Left ventricle myocardium inferior (tissue), 1 donor: ENCODE results near the gene SETBP1. TPM values are rescaled to one million over a fixed set of nuclear protein-coding genes. Genes with fewer than 3 reads are reported as not detected.
"Not testable (repeated sequence)": the region's sequence is repeated elsewhere in the genome, so short reads cannot be mapped to it uniquely, and the experiment has no call there.

Experiments used
- DNase-seq: peaks from one replicate; pipeline ENCODE4 v3.0.0-alpha.2; 2020
- H3K27ac ChIP-seq: fragments of 200-600 bp; replicated peaks from 2 replicates; pipeline ENCODE4 v1.8.0; 2021
- H3K27me3 ChIP-seq: fragments of 200-600 bp; 2 replicates; pipeline ENCODE4 v1.8.0; 2021; ENCODE audit warnings: low read depth
- H3K36me3 ChIP-seq: fragments of 200-600 bp; 2 replicates; pipeline ENCODE4 v1.8.0; 2021
- H3K4me1 ChIP-seq: fragments of 200-600 bp; 2 replicates; pipeline ENCODE4 v1.8.0; 2021
- H3K4me3 ChIP-seq: fragments of 200-600 bp; 2 replicates; pipeline ENCODE4 v1.8.0; 2021; ENCODE audit warnings: mild to moderate bottlenecking, moderate library complexity
- H3K9me3 ChIP-seq: fragments of 200-600 bp; replicated peaks from 2 replicates; pipeline ENCODE4 v1.8.0; 2021
- intact Hi-C: fragments of 100-400 bp; cut with micrococcal nuclease; formaldehyde crosslinking; loops from one replicate; pipeline ENCODE4 v1.11.0; 2022
- total RNA-seq: library from RNA; stranded (reverse); fragmentation: NEBNext Ultra II Directional; extraction: Animal tissue kit (Norgen Biotek cat#: 25700); gene quantifications from one replicate; pipeline ENCODE4 v1.2.1, GENCODE V29; 2021
- TF ChIP-seq, protein P1 (sequence below): fragments of 200-600 bp; IDR thresholded peaks from 2 replicates; pipeline ENCODE4 v1.8.0; 2021; ENCODE audit warnings: antibody characterized with exemption, mild to moderate bottlenecking, borderline replicate concordance
- donor health status: DM: no; HTN: yes; CAD: no; lungs with severe emphysema.

SETBP1 gene
- total RNA-seq, 1 donor from 2014 or later: 10.3 TPM

DNA sequence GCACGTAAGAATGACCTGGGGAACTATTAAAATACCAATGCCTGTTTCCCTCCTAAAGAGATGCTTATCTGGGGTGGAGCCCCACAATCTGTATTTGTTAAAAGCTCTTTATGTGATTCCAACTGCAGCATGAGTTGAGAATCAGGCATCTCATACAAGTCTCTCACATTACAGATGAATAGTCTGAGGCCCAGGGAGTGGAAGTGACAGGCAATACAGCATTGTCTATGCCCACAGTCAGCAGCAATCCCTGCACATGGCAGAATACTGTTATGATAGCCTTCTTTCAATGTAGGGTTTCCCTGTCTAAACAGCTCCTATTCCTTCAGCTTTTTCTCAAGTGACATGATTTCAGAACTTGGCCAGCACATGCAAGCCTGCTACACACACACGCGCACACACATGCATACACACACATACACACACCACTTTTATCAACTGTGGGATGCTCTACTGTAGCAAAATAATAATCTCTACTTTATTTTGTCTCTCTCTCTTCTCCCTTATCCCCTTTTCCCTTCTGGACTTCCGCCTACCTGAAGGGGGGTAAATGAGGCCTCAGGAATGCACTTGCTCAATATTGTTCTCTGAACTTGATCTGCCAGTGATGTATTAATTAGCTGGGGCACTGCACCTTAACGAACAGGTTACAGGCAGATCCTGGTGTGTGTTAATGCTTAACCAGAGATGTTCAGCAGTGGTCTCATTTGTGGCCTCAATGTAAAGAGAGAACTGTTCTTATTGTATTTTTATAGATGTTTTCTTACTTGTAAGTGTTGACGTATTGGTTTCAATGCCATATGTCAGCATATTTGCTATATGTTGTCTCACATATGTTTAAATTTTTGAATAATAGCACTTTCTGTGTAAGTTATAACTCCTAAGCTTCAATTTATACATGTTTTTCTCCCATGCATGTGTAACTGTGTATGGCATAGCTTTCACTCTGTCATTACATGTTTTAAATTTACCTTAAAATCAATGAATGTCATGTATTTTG lies 116.0 kb downstream of the SETBP1 start:
- intact Hi-C loops: no loop called here
- Histone ChIP-seq H3K4me3 (no peak overlapping the region), H3K36me3 (no peaks in the 10 kb centered on the region), H3K27ac (no peak overlapping the region), H3K27me3 (no peaks in the 10 kb centered on the region), H3K4me1 (peaks cover 57% of the 10 kb centered on the region), H3K9me3 (no peaks in the 10 kb centered on the region)
- no peak for DNase-seq
- TF ChIP-seq, protein P1, sequence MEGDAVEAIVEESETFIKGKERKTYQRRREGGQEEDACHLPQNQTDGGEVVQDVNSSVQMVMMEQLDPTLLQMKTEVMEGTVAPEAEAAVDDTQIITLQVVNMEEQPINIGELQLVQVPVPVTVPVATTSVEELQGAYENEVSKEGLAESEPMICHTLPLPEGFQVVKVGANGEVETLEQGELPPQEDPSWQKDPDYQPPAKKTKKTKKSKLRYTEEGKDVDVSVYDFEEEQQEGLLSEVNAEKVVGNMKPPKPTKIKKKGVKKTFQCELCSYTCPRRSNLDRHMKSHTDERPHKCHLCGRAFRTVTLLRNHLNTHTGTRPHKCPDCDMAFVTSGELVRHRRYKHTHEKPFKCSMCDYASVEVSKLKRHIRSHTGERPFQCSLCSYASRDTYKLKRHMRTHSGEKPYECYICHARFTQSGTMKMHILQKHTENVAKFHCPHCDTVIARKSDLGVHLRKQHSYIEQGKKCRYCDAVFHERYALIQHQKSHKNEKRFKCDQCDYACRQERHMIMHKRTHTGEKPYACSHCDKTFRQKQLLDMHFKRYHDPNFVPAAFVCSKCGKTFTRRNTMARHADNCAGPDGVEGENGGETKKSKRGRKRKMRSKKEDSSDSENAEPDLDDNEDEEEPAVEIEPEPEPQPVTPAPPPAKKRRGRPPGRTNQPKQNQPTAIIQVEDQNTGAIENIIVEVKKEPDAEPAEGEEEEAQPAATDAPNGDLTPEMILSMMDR: no peak

DNA sequence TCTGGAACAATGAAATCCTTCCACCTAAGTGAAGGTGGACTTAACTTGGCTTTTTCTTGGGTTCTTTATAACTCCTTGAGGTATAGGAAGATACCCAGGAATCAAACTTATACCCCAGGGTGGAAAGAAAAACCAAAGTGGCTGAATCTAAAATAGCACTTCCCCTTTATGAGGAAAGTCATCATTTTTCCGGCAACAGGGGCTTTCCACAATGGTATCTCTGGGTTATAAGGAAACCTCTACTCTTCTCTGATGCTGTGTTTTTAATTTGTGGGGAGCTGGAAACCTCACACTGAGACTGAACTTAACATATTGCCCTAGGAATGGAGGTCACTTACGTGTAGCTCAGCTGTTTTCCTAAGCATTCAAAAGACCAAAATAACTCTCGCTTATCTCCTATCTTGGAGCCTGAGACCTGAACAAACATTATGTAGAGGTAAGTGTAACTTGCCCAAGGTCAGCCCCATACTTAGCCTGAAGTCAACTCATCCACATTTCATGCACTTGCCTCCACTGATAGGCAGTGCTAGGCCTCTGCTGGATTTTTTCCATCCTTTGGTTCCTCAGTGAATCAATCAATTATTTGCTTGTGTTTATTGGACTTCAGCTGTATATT lies 117.9 kb downstream of the SETBP1 start:
- no peaks in the 10 kb centered on the region for H3K27me3 ChIP-seq
- no peak for DNase-seq
- peak overlapping the region; percentile 5 for H3K27ac ChIP-seq
- no peak overlapping the region for H3K4me3 ChIP-seq
- peaks cover 56% of the 10 kb centered on the region for H3K4me1 ChIP-seq
- no peaks in the 10 kb centered on the region for H3K9me3 ChIP-seq
- intact Hi-C loops: no loop called here
- TF ChIP-seq, protein P1: no peak
- no peaks in the 10 kb centered on the region for H3K36me3 ChIP-seq

DNA sequence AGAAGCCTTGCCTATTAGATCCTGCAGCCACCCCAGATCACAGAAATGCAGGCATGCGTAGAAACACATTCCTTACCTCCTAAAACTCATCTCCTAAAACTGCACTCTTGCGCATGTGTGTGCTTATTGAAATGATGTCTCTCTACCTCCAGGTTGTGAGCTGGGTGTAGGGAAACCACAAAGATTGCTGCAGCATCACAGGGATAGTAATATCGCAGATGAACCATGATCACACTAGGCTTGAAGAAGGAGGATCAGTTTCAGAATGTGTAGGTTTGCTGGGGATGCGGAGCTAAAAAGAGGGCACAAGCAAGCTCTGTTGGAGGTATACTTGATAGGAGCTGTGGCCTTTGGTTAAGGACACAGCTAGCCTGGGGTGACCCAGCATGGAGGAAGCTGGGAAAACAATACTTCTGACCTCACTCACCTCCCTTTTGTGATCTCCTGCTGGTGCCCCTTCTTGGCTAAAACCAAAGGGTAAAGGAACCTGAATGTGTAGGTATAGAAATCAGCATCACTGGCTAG lies 118.8 kb downstream of the SETBP1 start:
- no peaks in the 10 kb centered on the region for H3K9me3 ChIP-seq
- no peak for DNase-seq
- H3K27ac ChIP-seq: no peak overlapping the region
- no peak overlapping the region for H3K4me3 ChIP-seq
- H3K27me3 ChIP-seq: no peaks in the 10 kb centered on the region
- H3K4me1 ChIP-seq: peaks cover 53% of the 10 kb centered on the region
- TF ChIP-seq, protein P1: no peak
- H3K36me3 ChIP-seq: no peaks in the 10 kb centered on the region
- intact Hi-C loops: no loop called here

DNA sequence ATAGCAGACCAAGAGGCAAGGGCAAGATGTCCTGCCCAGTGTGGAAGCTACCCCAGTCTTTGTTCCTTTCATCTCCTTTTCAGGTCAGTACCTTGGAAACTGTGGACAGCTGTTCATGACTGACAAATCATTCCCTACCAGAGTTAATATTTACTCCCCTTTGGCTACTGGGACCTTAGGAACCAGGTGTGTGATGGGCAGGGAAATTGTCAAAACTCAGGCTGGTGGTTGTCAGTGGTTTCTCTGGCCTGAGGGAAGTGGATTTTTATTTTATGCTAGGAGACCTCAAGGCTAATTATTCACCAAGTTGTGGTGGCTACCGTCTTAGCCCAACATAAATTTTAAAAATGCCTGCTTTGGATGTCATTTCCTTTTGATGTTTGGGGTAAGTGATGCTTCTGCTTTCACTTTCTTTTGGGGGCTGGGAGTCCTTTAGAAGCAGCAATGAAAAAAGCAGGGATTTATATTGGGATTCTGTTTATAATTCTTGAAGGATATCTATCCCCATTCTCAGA lies 119.3 kb downstream of the SETBP1 start:
- DNase-seq: no peak
- H3K4me3 ChIP-seq: no peak overlapping the region
- H3K9me3 ChIP-seq: no peaks in the 10 kb centered on the region
- no peaks in the 10 kb centered on the region for H3K27me3 ChIP-seq
- TF ChIP-seq, protein P1: no peak
- peaks cover 53% of the 10 kb centered on the region for H3K4me1 ChIP-seq
- intact Hi-C loops: no loop called here
- H3K36me3 ChIP-seq: no peaks in the 10 kb centered on the region
- no peak overlapping the region for H3K27ac ChIP-seq

DNA sequence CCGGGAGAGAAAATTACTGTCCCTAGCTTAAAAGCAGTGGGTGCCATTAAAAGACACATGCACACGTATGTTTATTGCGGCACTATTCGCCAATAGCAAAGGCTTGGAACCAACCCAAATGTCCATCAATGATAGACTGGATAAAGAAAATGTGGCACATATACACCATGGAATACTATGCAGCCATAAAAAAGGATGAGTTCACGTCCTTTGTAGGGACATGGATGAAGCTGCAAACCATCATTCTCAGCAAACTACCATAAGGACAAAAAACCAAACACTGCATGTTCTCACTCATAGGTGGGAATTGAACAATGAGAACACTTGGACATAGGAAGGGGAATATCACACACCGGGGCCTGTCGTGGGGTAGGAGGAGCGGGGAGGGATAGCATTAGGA lies 120.1 kb downstream of the SETBP1 start:
- H3K36me3 ChIP-seq, H3K27ac ChIP-seq, H3K4me3 ChIP-seq, intact Hi-C loops, H3K9me3 ChIP-seq, H3K27me3 ChIP-seq, DNase-seq: not testable (repeated sequence)
- H3K4me1 ChIP-seq: peaks cover 53% of the 10 kb centered on the region
